HEK293T (cell line): ENCODE results near the gene INPP4B.

ENCODE experiments used
- BHLHE40 ChIP-seq: fragments of 450-650 bp; IDR thresholded peaks from 2 replicates; pipeline ENCODE4 v1.6.1; 2016; ENCODE audit warnings: mild to moderate bottlenecking, moderate library complexity, borderline replicate concordance
- FOXK2 ChIP-seq: fragments of 450-650 bp; IDR thresholded peaks from 2 replicates; pipeline ENCODE4 v1.6.1; 2016; ENCODE audit warnings: mild to moderate bottlenecking
- HDGF ChIP-seq: fragments of 450-650 bp; IDR thresholded peaks from 2 replicates; pipeline ENCODE4 v1.6.1; 2017; ENCODE audit warnings: antibody characterized with exemption, borderline replicate concordance

DNA sequence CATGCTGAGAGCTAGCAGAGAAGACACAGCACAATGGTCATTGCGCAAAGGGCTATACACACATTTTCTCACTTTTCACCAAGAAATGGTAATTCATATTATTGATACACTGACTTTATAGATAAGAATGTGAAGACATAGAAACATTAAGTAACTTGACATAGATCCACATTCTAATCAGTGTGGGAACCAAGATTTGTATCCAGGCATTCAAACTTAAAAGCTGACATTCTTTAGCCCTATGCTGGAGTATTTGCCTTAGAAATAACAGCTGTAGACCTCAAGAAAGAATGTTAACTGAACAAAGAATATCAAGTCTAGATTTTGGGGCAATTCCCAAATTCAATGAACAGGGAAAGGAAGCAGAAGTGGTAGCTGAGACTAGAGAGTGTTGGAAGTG lies 824.9 kb downstream of the INPP4B start:
- TF ChIP-seq HDGF = no peak
- TF ChIP-seq FOXK2 = no peak
- TF ChIP-seq BHLHE40 = no peak
